GM12872 (cell line): ENCODE data around the gene DUOX2.

ENCODE experiments used
- TF ChIP-seq, protein P1 (sequence below): IDR thresholded peaks from 3 replicates; pipeline ENCODE4 v1.5.1; 2011; ENCODE audit warnings: low read depth, mild to moderate bottlenecking, low read length, moderate library complexity; ENCODE audit not compliant: insufficient read depth

DUOX2 gene

DNA sequence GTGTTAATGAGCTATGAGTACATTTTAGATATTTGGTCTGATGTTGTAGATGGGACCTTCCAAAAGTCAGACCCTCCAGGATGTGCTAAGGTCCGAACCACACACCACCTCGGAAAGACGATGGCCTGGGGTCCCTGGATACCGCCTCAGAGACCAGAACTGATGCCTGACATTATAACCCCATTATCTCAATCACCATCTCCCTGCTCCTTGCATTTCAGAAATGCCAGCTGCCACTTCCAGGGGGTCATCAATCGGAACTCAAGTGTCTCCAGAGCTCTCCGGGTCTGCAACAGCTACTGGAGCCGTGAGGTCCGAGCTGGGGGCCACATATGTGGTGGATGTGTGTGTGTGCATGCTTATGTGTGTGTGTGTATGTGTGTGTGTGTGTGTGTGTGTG, 23.7 kb upstream of the DUOX2 start:
- TF ChIP-seq, protein P1, sequence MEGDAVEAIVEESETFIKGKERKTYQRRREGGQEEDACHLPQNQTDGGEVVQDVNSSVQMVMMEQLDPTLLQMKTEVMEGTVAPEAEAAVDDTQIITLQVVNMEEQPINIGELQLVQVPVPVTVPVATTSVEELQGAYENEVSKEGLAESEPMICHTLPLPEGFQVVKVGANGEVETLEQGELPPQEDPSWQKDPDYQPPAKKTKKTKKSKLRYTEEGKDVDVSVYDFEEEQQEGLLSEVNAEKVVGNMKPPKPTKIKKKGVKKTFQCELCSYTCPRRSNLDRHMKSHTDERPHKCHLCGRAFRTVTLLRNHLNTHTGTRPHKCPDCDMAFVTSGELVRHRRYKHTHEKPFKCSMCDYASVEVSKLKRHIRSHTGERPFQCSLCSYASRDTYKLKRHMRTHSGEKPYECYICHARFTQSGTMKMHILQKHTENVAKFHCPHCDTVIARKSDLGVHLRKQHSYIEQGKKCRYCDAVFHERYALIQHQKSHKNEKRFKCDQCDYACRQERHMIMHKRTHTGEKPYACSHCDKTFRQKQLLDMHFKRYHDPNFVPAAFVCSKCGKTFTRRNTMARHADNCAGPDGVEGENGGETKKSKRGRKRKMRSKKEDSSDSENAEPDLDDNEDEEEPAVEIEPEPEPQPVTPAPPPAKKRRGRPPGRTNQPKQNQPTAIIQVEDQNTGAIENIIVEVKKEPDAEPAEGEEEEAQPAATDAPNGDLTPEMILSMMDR: no peak

- TF ChIP-seq, protein P1: peak; percentile 26; the same call in 1 of the 3 replicates
Measured at GRCh38 chr15:45136378-45136764, 22.4 kb upstream of the DUOX2 start.

GRCh38 chr15:45134682-45135604, 21.0 kb upstream of the DUOX2 start:
- TF ChIP-seq, protein P1: no peak

DNA sequence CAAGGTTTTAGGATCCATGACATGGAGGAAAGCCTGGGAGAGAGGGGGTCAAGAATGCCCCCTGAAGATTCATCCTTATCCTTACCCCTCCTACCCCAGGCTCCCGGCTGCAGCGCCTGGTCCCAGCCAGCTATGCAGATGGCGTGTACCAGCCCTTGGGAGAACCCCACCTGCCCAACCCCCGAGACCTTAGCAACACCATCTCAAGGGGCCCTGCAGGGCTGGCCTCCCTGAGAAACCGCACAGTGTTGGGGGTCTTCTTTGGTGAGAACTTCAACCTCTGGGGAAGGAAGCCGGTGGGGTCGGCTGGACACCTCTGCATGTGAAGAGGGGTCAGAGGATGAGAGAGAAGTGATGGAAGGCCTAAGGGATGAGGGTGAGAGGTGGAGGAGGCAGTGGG, 20.1 kb upstream of the DUOX2 start:
- TF ChIP-seq, protein P1: no peak

GRCh38 chr15:45133561-45133920, 19.6 kb upstream of the DUOX2 start:
- TF ChIP-seq, protein P1: no peak

GRCh38 chr15:45132844-45133560, 19.0 kb upstream of the DUOX2 start:
- TF ChIP-seq, protein P1: no peak

- TF ChIP-seq, protein P1: no peak
Measured at GRCh38 chr15:45131510-45131909, 17.5 kb upstream of the DUOX2 start.
